ENCODE results near the gene ZNF831. TPM values are rescaled to one million over a fixed set of nuclear protein-coding genes. Genes with fewer than 3 reads are reported as not detected.

ZNF831 gene
- polyA plus RNA-seq, 1 donor, result 0.31 TPM

DNA sequence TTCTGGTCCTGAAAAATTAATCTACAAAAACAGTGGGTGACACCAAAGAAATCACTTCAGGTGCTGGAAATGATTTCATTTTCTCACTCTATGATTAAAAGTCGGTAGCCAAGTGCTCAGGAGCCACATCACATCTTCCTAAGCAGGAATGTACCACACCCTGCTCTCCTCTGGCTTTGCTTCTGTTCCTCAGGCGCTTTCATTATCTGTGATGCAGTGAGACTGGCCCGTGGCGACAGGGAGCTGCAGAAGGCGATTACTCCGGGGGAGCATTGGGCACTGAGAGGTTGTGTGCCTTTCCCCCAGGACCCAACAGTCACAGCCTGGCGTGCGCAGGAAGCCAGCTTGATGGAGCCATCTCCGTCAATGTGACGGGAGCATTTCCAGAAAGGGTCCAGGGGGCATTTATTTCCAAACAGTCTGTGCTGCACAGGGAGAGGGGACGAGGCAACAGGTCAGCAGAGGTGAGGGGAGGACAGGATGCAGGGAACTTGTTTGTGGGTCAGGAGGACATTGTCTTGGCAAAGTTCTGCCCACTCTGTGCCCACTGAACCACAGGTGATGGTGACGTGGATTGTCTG lies 5.6 kb upstream of the ZNF831 start:
- no peak for DNase-seq

DNA sequence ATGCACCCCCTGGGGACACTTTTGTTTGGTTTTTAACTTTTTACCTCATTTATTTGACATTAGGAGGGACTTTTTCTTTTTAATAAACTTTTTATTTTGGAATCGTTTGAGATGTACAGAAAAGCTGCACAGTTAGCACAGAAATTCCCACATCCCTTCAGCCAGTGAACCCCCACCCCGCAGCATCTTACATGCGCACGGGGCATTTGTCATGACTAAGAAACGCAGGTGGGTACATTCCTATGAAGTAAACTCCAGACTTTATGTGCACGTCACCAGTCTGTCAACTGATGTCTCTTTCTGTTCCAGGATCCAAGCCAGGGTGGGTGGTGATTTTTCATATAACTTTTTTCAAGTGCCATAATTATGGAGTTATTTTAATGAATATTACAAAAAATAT lies 4.9 kb upstream of the ZNF831 start:
- DNase-seq, result no peak

DNA sequence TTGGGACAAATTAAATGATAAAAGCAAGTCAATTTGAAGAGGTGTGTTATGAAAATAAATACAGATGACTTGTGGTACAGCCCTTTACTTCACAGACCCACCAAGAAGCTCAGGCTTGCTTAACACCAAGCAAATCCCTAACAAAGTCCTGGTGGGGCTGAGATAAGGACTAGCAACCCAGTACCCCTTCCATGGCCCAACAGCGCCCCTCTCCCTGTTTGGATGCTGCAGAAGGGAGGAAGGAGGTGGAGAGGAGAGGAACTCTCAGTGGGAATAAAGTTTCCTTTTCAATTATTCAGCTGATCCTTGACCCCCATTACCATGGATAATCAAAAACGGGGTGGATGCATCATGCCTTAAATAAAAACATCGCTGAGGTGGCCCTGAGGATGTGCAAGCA lies 4.5 kb upstream of the ZNF831 start:
- DNase-seq, result no peak

DNA sequence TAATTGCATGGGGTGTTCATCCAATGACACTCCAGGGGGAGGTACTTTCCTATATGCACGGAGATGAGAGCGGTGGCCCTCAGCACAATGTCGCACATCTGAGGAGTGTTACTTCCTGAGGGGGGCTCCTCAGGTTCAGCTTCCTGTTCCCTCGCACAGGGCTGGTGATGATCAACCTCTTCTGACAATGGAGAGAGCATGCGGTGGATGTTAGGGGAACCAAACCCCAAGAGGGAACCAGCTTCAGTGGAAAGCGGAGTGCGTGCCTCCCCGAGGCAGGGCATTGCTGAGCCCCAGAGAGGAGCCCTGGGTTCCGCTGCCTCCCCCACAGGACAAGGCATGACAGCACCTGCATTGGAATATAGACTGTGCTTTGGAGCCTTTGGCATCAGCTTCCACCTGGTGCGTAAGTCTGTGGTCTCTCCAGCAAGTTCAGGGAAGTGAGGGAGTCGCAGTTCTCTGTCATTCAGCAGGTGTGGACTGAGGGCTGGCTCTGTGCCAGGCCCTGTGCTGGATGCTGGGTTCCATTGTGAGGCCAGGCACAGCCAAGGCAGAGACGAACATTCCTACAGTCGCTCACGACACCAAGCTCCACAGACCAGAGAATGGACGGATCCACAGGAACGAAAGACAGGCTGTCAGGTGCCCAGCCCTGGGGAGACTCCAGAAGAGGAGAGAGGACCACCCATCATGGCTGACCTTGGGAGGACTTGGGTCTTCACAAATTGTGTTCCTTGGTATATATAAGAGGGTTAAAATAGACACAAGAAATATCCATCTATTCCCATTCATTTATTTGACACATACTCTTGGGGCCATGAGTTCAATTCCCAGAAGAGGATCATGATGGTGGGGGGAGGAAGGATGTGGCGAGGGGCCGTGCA lies 3.9 kb upstream of the ZNF831 start:
- no peak for DNase-seq

DNA sequence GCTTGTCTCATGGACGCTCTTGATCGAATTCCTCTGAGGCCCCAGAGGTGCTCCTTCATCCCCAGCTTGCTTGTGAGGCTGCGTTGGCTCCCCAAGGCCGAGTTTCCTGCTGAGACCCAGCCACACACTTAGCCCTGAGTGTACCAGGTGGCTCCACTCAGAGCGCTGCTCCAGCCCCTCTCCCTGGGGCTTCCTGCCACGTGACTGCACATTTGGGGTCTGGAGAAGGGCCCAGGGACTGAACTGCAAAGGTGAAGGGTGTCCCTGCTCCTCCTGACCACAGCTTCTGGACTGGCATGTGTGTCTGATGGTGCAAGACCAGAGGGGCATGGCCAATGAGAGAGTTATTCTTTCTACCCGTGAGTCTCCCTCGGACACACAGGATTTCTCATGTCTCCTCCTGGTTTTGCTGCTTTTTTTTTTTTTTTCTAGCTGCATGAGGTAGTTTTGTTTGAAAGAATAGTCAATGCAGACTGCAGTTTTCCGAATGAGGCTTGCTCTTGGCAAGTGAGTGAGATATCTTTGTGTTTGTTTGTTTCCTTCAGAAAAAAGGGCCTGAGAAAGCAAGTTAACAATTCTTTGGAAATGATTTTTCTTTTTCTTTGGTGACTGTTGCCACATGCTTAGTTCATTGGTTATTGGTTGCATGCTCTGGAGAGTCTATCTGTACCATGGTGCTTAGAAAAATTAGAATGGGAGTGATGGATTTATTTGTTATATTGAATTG lies 3.1 kb upstream of the ZNF831 start:
- DNase-seq, result no peak

DNA sequence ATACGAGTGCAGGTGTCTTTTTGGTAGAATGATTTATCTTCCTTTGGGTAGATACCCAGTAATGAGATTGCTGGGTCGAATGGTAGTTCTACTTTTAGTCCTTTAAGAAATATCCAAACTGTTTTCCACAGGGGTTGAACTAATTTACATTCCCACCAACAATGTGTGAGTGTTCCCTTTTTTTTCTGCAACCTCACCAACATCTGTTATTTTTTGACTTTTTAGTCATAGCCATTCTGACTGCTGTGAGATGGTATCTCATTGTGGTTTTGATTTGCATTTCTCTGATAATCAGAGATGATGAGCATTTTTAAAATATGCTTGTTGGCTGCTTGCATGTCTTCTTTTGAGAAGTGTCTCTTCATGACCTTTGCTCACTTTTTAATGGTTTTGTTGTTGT lies 1.9 kb upstream of the ZNF831 start:
- DNase-seq, result no peak

DNA sequence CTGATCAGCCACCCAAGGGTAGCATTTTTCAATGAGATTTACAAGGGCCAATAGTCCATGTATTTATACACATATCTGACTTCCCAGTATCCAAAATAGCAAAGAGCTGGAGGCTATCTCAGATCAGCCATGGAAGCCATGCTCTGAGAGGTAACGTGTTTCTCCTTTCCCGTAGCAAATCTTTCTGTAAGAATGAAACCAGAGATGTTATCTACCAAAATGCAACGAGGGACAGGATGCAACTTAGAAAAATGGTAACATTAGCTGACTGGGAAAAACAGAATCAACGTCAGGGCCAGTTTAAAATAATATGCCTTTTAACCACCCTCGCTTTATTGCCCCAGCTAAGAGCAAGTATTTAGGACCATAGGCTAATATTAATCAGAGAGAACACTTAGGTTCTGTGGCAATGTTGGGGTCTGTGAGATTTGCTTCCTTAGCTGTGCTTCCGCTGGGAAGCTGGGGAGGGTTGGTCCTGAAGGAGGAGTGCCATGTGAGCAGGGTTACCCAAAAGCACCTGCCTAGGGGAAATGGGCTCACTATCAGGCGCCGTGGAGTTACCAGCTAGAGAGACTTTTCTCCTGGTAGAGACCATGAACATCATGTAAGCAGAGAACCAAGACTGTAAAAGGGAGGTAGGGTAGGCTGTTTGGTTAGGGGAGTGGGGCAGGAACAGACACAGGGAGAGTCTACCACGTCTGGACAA lies 1.2 kb downstream of the ZNF831 start:
- no peak for DNase-seq

DNA sequence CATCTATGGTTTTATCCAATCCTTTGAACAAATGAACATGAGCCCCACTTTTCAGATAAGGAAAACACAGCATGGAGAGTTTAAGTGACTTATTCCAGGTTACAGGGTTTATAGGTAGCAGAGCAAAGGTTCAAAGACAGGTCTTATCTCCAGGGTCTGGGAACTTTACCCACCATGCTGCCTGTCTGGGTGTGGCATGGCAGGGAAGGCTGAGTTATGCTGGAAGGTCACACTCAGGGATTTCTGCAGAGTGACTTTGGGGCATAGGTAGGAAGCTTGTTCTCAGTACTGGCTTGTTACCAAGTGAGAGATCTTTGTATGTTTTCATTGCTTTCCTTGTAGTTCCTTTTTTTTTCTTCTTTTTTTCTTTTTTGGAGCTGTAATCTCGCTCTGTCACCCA lies 1.8 kb downstream of the ZNF831 start:
- no peak for DNase-seq

DNA sequence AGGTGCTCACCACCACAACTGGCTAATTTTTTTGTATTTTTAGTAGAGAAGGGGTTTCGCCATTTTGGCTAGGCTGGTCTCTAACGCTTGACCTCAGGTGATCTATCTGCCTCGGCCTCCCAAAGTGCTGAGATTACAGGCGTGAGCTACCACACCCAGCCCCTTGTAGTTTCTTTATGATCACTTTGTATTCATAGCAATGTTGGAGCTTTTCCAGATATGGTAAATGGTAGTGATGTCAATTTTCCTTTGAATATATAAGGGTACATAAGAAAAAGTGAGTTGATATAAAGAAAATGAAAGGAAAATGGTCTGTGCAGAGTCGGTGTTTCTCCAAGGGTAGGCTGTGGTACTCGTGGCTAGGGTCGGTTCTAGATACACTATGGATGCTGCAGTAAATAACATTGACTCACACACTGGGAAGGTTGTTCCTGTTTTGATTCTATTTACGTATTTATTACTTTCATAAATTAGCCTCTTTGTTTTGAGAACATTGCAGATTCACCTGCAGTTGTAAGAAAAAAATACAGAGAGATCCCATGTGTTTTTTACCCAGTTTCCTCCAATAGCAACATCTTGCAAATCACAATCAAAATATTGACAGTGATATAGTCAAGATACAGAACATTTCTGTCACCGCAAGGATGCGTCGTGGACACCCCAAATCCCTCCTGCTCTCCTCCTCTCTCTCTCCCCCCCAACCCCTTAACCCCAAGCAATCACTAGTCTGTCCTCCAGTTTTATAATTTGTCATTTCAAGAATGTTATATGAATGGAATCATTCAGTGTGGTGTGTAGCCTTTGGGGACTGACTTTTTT lies 2.5 kb downstream of the ZNF831 start:
- no peak for DNase-seq

DNA sequence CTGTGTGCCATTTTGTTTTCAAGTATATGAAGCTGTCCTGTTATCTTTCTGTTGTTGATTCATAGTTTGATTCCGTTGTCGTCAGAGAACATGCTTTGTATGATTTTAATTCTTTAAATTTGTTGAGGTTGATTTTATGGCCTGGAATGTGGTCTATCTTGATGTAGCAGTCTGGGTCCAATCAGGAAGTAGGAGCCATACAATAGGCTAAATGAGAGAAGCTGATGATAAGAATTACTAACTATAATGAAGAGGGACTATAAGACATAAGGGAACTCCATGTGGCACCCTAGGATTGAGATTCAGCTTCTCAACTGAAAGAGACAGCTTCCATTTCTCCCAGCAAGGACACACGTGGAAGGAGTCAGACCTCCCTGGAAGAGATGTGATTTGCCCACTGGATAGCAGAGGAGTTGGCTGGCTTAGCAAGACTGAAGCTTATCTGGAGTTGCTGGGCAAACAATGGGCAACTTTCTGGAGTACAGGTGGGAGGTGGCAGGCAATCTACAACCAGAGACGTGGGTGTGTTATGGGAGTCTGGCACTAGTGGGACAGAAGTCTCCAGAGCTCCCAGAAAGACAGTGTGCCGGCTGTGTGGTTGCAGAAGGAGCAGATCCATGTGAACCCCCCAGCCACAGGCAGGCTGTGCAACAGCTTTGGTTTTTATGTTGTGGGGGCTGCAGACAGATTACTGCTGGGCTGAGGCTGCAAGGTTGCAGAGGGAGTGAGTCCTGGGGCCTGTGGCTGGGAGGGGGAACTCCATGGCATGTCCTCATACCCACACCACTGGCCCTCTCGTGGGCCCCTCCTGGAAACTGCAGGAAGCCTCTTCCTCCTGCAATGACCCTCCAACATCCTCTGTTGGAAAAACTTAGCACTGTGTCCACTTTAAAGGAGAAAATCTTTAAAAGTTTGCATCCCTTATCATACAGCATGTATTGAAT lies 7.1 kb downstream of the ZNF831 start:
- DNase-seq, result no peak

DNA sequence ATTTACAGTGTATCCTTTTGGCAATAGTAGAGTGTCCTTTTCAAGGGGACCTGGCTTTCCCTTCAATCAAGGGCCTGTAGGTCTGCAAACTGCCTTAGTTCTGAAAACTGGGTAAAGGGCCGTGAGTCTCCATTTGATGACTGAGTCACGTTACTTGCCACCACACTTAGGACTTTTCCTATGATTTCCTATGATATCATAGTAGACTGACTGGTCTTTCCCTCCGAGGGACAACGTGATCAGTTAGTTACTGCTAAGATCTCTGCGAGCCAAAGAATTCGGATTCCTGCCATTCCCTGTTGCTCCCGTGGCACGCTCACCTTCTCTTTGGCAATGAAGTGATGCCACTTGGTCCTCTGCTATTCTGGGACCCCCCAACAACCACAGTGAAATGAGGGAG lies 8.4 kb downstream of the ZNF831 start:
- DNase-seq, result no peak

DNA sequence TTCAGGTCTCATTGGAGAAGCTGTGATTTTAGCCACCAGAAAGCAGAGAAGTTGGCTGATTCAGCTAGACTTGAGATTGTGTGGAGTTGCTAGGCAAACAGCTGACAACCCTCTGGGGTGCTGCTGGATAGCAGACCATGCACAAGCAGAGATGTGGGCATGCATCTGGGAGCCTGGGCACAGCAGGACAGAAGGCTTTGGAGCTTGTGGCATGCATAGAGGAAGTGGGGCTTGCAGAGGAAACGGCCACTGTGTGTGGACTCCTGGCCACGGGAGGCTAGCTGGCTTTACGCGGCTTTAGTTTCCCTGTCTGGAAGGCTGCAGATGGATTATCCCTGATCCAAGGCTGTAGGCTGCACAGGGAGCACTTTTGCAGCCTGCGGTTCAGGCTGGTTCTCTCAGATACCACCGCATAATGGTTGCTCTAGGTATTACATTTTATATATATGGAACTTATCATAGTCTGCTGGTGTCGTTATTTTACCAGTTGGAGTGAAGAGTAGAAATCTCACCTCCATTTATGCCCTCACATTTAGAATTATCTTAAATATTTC lies 10.4 kb downstream of the ZNF831 start:
- no peak for DNase-seq

DNA sequence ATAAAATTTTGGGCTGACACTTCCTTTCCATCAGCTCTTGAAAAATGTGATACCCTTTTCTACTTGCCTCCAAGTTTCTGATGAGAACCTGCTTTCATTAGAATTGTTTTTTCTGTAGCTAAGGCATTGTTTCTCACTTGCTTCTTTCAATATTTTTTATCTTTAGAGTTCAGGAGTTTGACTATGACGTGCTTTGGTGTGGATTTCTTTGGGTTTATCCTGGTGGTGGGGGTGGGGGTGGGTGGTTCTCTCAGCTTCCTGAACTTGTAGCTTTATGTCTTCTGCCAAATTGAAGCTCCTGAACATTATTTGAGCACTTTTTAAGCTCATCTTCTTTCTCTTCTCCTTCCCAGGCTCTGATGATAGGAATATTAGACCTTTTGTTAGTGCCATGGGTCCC lies 11.4 kb downstream of the ZNF831 start:
- DNase-seq, result no peak

DNA sequence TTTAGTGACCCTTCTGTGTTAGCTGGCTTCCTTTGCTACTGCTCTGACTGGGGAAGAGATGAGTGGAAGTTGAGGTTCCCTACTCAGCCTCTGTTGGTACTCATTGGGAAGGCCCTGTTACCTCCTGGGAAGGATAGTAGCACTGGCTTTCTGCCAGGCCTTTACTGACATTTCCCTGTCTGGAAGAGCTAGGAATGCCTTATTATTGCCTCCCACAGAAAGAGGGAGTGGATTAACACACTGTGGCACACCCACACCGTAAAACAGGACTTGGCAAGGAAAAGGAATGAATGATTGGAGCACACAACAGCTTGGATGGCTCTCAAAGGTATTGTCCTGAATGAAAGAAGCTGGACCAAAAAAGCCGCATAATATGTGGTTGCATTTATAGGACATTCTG lies 12.2 kb downstream of the ZNF831 start:
- no peak for DNase-seq

DNA sequence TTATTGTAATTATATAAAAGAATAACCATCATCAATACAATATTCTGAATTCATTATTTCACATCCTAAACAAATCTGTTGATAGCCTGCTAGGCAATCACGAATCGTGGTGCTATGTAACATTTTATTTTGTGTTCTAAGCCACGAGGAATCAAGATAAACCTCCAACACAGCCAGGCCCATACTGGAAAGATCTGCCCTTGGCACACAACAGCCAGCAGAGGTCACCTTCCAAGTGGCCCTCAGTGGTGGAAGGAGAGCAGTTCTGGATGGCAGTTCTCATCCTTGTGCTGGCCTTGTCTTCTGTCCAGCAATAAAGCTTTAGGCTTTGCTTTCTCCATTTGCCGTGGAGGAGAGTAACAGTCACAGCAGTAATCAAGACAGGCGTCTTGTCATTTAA lies 13.2 kb downstream of the ZNF831 start:
- DNase-seq, result no peak

DNA sequence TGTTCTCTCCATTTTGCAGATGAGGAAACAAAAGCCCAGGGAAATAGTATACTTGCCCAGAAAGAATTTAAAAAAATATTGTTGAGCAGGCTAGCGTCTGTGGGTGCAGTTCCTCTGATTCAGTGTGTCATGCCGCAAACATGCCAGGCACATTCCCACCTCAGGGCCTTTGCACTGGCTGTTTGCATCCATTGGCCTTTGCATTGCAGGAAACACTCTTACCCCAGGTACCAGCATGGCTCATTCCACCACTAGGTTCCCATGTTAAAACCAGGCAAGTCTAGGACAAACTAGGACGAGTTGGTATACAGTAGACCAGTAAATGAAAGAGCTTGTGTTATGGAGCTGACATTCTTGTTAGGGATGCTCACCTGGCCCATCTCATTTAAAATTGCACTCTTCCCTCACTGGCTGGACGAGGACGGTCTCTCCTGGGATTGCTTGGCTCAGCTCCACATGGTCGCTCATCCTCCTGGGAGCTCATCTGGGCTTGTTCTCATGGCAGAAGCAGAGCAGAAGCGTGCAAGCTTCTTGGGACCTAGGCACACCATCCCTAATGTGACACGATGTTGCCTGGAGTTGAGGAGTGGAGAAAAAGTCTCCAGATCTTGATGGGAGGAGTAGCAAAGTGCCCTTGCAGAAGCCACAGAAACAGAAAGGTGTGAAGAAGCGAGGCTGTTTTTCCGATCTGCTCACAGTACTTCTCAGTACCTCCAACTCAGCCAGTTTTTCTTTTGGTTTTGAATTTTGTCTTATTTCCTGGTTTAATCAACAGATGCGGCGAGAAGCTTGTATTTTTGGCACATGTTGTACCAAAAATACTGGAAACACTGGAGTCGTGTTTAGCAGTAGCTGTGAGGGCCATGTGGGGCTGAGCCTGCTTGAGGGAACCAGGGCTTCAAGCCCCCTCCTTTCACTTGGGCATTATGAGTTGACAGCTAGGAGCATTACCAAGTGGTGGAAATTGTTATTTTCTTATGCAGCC lies 13.9 kb downstream of the ZNF831 start:
- DNase-seq, result no peak

DNA sequence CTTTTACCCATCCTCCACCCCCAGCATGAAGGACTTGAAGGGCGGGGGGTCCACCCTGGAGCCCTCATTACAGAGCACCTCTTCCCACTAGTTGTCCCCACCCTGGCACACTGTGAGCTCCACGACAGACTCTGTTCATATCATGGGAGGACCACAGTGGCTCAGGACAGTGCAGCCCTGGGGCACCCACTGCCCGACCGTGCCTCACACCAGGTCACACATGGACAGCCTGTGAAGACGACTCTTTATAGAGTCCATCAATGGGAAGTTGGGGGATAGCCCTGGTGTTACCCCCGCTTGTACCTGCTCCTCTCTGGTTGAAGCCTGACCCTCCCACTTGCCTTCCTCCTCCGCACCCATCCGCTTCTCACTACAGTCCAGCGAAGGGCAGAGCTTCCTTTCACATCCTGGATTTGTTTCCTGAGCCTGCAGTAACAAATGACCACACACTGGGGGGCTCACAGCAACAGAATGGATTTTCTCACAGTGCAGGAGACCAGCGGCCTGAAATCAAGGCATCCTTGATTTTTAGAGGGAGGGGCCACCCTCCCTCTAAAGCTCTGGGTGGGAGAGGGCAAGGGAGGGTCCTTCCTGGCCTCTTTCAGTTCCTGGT lies 15.5 kb downstream of the ZNF831 start:
- no peak for DNase-seq

DNA sequence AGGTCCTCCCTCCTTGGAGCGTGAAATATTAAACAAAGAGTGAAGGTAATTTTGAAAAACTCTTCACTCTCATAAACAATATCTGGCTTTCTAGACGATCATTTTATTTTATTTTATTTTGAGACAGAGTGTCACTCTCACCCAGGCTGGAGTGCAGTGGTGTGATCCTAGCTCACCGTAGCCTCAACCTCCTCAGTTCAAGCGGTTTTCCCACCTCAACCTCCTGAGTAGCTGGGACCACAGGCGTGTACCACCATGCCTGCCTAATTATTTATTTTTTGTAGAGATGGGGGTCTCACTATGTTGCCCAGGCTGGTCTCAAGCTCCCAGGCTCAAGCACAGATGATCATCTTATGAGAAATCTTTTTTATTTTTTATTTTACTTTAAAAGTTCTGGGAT lies 16.4 kb downstream of the ZNF831 start:
- DNase-seq, result no peak

DNA sequence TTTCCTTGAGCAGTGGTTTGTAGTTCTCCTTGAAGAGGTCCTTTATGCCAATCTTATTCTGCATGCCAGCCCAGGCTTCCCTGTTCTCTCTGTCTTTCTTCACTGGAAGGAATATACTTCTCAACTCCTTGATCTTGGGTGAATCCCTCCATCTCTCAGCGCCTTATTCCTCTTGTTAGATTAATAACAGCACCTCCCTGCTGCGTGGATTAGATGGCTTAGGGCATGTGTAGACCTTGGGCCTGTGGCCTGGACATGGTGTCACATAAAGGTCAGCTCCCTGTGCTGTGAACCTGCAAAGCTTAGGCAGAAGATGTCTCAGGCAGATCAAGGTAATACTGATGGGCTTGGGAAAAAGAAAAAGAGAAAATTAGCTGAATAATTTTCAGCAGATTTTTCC lies 18.3 kb downstream of the ZNF831 start:
- DNase-seq, result no peak

All from hindlimb muscle (tissue), 1 donor.